HG03575 (cell line): ENCODE data around the gene HSD17B8.

Experiments used
- ATAC-seq: cut with Tn5 transposase; IDR thresholded peaks from one replicate; pipeline ENCODE4 v1.9.1; 2021; ENCODE audit not compliant: unreplicated experiment, insufficient number of reproducible peaks, low FRiP score; ENCODE audit errors: extremely low read depth

HSD17B8 gene

DNA sequence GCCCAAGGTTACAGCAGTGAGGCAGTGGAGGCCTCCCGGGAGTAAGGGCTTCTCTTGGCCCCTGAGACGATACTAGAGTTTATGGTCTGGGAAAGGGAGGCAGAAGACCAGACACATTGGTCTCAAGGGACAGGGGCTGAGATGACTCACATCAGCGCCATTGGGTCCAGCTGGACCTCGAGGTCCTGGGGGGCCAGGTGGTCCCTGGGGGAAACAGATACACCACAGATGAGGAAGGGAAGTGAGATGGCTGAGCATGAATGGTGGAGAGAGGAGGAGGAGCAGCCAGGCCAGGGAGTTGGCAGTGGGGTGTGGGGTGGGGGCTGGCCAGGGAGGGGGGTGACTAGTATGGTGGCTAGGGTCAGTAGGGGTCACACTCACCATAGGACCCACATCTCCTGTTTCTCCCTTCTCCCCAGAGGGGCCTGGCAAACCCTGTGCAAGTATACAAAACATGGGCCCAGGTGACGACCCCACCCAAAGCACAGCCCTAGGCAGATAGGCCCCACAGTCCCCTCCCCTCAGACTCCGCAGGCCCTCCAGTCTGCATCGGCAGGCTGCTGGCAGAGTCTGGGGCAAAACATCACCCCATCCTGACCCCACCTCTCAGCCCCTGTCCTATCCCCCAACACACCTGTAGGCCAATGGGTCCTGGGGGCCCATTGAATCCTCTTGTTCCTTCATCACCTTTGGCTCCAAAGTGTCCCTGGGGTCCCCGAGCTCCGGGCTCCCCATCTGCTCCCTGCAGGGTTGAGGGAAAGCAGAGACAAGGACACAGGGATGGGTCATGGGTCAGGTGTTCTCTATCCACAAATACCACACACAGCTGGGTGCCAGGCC is 34.1 kb upstream of the HSD17B8 start:
- ATAC-seq = no peak

- ATAC-seq = no peak
These were observed 33.2 kb upstream of the HSD17B8 start for GRCh38 chr6:33171016-33171879.

GRCh38 chr6:33171880-33172687 is 32.4 kb upstream of the HSD17B8 start:
- no peak for ATAC-seq

- ATAC-seq = no peak
These were observed 31.5 kb upstream of the HSD17B8 start for GRCh38 chr6:33172688-33173534.

- no peak for ATAC-seq
These were observed 30.8 kb upstream of the HSD17B8 start for GRCh38 chr6:33173535-33174180.

GRCh38 chr6:33174784-33175183 is 29.7 kb upstream of the HSD17B8 start:
- ATAC-seq = no peak

DNA sequence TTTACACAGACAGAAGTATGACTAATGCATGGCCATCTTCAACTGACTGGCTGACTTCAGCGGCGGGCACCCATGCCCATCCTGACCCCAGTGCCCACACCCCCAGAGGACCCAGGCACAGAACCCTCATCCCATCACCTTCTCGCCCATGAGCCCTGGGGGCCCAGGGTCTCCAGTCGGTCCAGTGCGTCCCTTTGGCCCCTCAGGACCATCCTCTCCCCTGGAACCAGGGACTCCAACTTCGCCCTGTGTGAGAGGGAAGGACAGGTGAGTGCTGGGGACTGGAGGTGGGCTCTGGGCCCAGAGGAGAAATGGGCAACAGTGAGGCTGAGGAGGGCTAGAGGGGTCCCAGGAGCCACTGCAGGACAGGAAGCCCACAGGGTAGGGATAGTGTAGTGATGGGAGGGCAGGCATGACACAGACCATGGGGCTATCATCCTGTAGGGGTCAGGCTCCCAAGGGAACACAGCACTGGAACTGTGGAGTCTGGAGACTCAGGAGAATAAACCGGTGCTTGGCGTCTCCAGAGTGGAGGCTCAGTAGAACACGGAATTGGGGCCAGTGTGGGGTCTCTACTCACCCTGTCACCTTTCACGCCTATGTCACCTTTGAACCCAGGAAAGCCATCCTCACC is 28.9 kb upstream of the HSD17B8 start:
- ATAC-seq = no peak

GRCh38 chr6:33176906-33177305 is 27.5 kb upstream of the HSD17B8 start:
- no peak for ATAC-seq

GRCh38 chr6:33177552-33178446 is 26.7 kb upstream of the HSD17B8 start:
- ATAC-seq = no peak

DNA sequence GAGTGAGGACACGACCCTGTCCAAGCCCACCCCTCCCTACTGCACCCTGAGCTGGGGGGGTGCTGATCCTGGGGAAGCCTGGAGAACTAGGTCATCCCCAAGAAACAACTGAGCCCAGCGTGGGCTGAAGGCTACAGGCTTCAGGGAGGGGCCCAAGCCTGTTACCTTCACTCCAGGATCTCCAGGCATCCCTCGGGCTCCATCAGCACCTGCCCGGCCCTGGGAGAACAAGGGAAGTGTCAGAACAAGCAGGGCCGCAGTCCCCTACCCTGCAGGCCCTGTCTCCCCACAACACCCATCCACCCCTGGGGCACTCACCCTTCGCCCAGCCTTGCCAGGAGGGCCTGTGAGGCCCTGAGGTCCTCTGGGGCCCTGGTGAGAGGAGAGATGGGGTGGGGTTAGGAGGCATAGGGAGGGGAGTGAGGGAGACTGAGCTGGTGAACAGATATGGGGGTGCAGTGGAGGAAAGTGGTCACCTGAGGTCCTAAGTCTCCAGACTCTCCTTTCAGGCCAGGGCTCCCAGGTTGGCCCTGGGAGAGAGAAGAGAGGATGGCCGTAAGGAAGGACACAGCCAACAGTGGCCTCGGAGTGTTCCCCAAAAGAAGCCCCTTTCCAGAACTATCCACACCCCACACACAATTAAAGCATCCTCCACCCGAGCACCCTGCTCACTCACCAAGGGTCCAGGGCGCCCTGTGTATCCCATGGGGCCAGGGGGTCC is 25.5 kb upstream of the HSD17B8 start:
- no peak for ATAC-seq

GRCh38 chr6:33181141-33181540 is 23.3 kb upstream of the HSD17B8 start:
- no peak for ATAC-seq

DNA sequence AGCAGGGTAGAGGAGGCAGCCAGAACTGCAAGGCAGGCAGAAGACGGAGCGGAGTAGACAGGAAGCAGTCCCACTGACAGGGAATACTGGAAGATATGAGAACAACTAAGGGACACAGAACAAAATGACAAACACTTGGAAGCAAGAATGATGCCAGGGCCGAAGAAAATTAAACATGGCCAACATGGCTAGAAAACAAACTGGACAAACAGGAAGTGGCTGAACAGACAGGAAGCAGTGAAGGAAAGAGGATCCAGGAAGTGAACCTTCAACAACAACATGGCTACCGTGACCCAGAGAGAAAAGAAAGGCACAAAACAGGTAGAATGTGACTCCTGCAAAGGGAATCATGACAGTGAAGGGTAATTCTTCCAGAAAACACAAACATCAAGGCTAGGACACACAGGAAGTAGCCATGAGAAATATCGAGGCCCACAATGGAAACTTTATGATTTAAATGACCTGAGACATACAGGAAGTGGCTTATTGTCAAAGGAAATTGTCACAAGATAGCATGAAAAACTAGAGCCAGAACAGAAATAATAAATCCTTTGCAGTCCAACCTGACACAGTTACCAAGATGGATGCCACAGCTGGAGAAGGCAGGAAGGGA is 21.3 kb upstream of the HSD17B8 start:
- ATAC-seq = no peak

GRCh38 chr6:33185190-33185589 is 19.3 kb upstream of the HSD17B8 start:
- ATAC-seq = no peak

GRCh38 chr6:33185654-33186187 is 18.7 kb upstream of the HSD17B8 start:
- ATAC-seq = no peak

DNA sequence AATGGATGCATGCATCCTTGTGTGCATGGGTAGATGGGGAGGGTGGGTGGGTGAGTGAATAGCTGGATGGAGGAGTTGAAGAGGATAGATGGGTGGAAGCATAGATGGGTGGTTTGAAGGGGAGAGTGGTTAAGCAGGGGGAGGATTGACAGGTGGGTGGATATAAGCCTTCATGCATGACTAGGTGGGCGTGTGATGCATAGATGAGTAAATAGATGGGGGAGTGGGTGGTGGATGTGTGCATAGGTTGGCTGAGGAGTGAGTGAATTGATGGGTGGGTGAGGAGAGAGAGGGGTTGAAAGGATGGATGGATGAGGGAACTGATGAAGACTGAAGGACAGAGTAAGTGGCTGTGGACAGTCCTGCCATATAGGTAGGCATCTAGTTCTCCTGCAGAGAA is 16.6 kb upstream of the HSD17B8 start:
- ATAC-seq = no peak
